ENCODE data around the gene FBXO17.

FBXO17 gene

GRCh38 chr19:38899447-38900201 is 75.9 kb downstream of the FBXO17 start, which contains the start of the genes NFKBIB and SIRT2:
NFKBIB (plus strand) TSS chr19:38899969; CDS start chr19:38900033, 64 bp downstream.
SIRT2 (minus strand) TSS chr19:38899618; CDS start chr19:38899521, 97 bp downstream.
- TF ChIP-seq EZH2phosphoT487 (IDR thresholded peaks at IDR 0.05; ENCODE audit: borderline replicate concordance, low read length), result no peak
- TF ChIP-seq CTCF (IDR thresholded peaks at IDR 0.05; ENCODE audit: low read depth, low read length, poor library complexity, severe bottlenecking), result no peak
- Histone ChIP-seq H3K79me2 (ENCODE audit: control insufficient read depth, low read length) (peaks cover 38% of the 10 kb centered on the region), H4K20me1 (ENCODE audit: control insufficient read depth, insufficient read depth, low read depth, low read length) (no peaks in the 10 kb centered on the region), H3K4me3 (ENCODE audit: low read length) (peak within 1 kb of the TSS; percentile 93), H3K9me3 (ENCODE audit: control insufficient read depth, insufficient read depth, low read length) (peaks cover 5% of the 10 kb centered on the region), H3K4me1 (ENCODE audit: control insufficient read depth, low read length) (peaks cover 20% of the 10 kb centered on the region), H3K27me3 (ENCODE audit: control insufficient read depth, low read length) (no peaks in the 10 kb centered on the region), H3K4me2 (ENCODE audit: low read length) (peak within 1 kb of the TSS; percentile 88), H3F3A (ENCODE audit: control insufficient read depth, insufficient read depth) (no peaks in the 10 kb centered on the region), H3K36me3 (ENCODE audit: control insufficient read depth, low read length) (peaks cover 12% of the 10 kb centered on the region), H3K27ac (ENCODE audit: low read depth, low read length) (peak within 1 kb of the TSS; percentile 30), H3K9me2 (replicated peaks; ENCODE audit: control insufficient read depth, low read length) (no peaks in the 10 kb centered on the region)

- TF ChIP-seq EZH2phosphoT487 (IDR thresholded peaks at IDR 0.05; ENCODE audit: borderline replicate concordance, low read length) (no peak), CTCF (IDR thresholded peaks at IDR 0.05; ENCODE audit: low read depth, low read length, poor library complexity, severe bottlenecking) (no peak)
- peak overlapping the region; percentile 93 for H3K4me3 ChIP-seq (ENCODE audit: low read length)
- no peaks in the 10 kb centered on the region for H3F3A ChIP-seq (ENCODE audit: control insufficient read depth, insufficient read depth)
- peaks cover 5% of the 10 kb centered on the region for H3K9me3 ChIP-seq (ENCODE audit: control insufficient read depth, insufficient read depth, low read length)
- no peaks in the 10 kb centered on the region for H3K9me2 ChIP-seq (replicated peaks; ENCODE audit: control insufficient read depth, low read length)
- peaks cover 7% of the 10 kb centered on the region for H3K36me3 ChIP-seq (ENCODE audit: control insufficient read depth, low read length)
- peaks cover 20% of the 10 kb centered on the region for H3K4me1 ChIP-seq (ENCODE audit: control insufficient read depth, low read length)
- H3K4me2 ChIP-seq (ENCODE audit: low read length), result peak overlapping the region; percentile 88
- H3K79me2 ChIP-seq (ENCODE audit: control insufficient read depth, low read length), result peaks cover 34% of the 10 kb centered on the region
- H3K27me3 ChIP-seq (ENCODE audit: control insufficient read depth, low read length), result no peaks in the 10 kb centered on the region
- H3K27ac ChIP-seq (ENCODE audit: low read depth, low read length), result no peak overlapping the region
- no peaks in the 10 kb centered on the region for H4K20me1 ChIP-seq (ENCODE audit: control insufficient read depth, insufficient read depth, low read depth, low read length)
Observed at GRCh38 chr19:38898788-38899446, 76.6 kb downstream of the FBXO17 start.

GRCh38 chr19:38894968-38895367 is 80.6 kb downstream of the FBXO17 start:
- H3K27me3 ChIP-seq (ENCODE audit: control insufficient read depth, low read length), result no peaks in the 10 kb centered on the region
- no peak overlapping the region for H3K4me2 ChIP-seq (ENCODE audit: low read length)
- H3K79me2 ChIP-seq (ENCODE audit: control insufficient read depth, low read length), result peaks cover 1% of the 10 kb centered on the region
- peaks cover 10% of the 10 kb centered on the region for H3K4me1 ChIP-seq (ENCODE audit: control insufficient read depth, low read length)
- H3K9me2 ChIP-seq (replicated peaks; ENCODE audit: control insufficient read depth, low read length), result no peaks in the 10 kb centered on the region
- no peak overlapping the region for H3K4me3 ChIP-seq (ENCODE audit: low read length)
- no peak for TF ChIP-seq CTCF (IDR thresholded peaks at IDR 0.05; ENCODE audit: low read depth, low read length, poor library complexity, severe bottlenecking)
- no peak for TF ChIP-seq EZH2phosphoT487 (IDR thresholded peaks at IDR 0.05; ENCODE audit: borderline replicate concordance, low read length)
- H3F3A ChIP-seq (ENCODE audit: control insufficient read depth, insufficient read depth), result no peaks in the 10 kb centered on the region
- H4K20me1 ChIP-seq (ENCODE audit: control insufficient read depth, insufficient read depth, low read depth, low read length), result no peaks in the 10 kb centered on the region
- H3K27ac ChIP-seq (ENCODE audit: low read depth, low read length), result no peak overlapping the region
- no peaks in the 10 kb centered on the region for H3K36me3 ChIP-seq (ENCODE audit: control insufficient read depth, low read length)
- no peaks in the 10 kb centered on the region for H3K9me3 ChIP-seq (ENCODE audit: control insufficient read depth, insufficient read depth, low read length)
